LNCaP clone FGC (cell line): ENCODE measurements around the gene GALNT18.

Experiments used
- DNase-seq: peaks from one replicate; pipeline ENCODE4 v3.0.0-alpha.2; 2011; ENCODE audit warnings: low read depth
- H3K4me3 ChIP-seq: 2 replicates; pipeline ENCODE4 v1.5.1; 2011; ENCODE audit warnings: mild to moderate bottlenecking, low read depth, low read length, control low read depth
- TF ChIP-seq, protein P1 (sequence below): IDR thresholded peaks from 2 replicates; pipeline ENCODE4 v1.5.1; 2012; ENCODE audit warnings: mild to moderate bottlenecking; ENCODE audit not compliant: control insufficient read depth, insufficient read depth; ENCODE audit errors: extremely low read depth

The GALNT18 gene

DNA sequence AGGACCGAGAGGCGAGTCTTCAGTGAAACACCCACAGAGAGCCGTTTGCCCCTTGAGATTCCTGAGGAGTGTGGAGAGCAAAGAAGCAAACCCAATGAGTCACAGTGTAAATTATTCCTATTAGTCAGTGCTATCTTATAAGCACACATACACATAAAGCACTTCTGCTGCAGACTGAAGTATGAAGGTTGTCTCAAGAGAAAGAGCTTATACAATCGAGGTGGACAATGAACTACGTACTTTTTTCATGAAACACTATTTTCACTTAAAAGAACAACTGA, 37.3 kb downstream of the GALNT18 start:
- no peak for DNase-seq
- TF ChIP-seq, protein P1, sequence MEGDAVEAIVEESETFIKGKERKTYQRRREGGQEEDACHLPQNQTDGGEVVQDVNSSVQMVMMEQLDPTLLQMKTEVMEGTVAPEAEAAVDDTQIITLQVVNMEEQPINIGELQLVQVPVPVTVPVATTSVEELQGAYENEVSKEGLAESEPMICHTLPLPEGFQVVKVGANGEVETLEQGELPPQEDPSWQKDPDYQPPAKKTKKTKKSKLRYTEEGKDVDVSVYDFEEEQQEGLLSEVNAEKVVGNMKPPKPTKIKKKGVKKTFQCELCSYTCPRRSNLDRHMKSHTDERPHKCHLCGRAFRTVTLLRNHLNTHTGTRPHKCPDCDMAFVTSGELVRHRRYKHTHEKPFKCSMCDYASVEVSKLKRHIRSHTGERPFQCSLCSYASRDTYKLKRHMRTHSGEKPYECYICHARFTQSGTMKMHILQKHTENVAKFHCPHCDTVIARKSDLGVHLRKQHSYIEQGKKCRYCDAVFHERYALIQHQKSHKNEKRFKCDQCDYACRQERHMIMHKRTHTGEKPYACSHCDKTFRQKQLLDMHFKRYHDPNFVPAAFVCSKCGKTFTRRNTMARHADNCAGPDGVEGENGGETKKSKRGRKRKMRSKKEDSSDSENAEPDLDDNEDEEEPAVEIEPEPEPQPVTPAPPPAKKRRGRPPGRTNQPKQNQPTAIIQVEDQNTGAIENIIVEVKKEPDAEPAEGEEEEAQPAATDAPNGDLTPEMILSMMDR = no peak
- H3K4me3 ChIP-seq = no peak overlapping the region

DNA sequence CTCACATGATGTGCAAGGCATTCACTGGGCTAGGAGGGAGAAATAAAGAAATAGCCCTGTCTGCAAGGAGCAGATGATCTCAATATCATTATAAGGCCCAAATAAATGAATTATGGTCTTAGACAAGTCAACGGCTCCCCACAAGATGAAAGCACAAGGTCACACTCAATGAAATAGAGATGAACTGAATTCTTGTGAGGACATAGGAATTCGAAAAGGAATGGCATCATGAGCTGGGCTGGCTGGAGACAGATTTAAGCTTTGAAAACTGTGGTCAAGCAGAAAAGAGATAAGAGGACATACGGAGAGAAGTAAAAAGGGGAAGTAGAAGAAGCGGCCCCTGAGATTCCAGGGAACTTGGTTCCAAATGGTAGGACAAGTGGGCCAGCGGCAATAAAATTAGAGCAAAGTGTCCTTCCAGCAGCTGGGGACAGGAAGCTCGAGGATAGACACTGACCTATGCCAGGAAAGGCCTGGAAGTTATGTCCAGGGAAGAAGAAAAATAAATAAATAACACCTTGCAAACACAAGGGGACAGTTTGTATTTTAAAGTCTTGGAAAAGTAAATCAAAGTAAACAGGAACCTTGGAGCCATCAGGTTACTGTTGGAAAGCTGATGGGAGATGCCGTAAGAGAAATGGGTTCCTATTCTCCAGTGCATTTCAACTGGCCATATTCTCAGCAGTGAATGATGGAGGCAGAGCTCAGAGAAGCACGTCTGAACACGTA, 37.8 kb downstream of the GALNT18 start:
- DNase-seq = peak; percentile 88
- TF ChIP-seq, protein P1 = no peak
- H3K4me3 ChIP-seq = no peak overlapping the region

DNA sequence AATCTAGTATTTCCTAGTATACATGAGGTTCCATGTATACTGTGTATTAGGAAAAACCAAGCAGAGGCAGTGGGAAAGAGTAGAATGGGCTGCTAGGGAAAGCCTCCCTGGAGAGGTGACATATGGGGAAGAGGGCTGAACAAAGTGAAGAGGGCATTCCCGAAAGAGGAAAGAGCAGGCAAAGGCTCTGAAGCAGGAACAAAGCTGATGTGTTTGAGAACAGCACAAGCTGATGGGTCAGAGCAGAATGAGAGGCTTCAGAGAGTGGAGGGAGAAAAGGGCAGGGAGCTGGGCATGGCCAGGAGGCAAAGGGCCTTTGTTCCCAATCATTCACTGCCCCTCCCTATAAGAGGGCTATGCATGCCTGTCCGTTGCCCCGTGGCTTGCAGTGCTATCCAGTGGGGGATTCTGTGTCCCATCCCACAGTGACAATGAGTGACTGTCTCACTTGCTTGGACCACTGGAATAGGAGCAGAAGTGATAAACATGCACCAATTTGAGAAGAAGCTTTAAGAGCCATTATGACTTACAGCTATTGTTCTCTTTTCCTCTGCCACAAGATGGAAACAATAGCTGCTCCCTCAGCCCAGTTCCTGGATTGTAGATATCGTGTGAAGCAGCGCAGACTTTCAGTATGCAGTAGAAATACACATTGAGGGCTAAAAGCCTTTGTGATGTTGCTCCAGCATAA, 39.6 kb downstream of the GALNT18 start:
- H3K4me3 ChIP-seq = no peak overlapping the region
- TF ChIP-seq, protein P1 = no peak
- no peak for DNase-seq

DNA sequence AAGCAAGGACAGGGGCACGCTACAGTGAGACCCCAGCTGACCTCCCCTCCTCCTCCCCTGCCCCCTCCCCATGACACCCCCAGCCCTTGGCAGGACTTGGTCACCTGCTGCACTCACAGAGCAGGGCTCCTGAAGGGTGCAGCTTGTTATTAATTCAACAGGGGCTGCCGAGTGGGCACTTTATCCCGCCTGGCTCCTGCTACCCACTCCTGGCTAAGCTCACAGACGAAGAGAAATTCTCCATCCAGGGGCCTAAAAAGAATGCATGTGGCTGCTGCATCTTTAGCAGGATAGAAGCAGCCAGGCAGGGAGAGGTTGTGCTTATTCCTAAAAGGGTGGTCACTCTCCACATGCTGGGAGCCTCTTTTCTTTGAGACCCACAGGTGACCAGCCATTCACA, 40.3 kb downstream of the GALNT18 start:
- TF ChIP-seq, protein P1 = no peak
- no peak for DNase-seq
- H3K4me3 ChIP-seq = no peak overlapping the region

DNA sequence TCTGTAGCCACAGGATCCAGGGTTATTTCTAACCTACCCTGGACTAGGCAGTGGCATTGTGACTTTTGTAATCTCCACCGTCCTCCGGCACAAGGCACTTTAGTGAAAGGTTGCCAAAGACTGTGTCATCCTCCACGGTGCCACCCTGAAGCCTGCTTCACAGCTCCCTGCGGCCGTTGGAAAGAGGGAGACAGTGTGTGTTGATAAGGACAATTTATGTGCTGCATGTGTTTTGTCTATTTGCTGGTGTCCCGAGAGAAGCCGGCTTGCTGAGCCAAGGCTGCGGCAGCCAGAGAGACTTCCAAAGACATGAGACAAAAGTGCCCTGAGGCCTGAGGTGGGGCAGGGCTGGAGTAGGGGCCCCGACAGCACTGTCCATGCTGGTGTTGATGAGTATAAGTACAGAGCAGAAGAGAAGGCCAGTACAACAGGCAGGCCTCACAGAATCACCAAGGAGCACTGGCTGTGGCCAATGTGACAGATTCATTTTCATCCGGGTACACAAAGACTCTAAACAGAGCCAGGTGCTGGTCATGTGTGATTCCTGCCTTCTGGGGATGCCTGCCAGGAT, 40.9 kb downstream of the GALNT18 start:
- DNase-seq = no peak
- TF ChIP-seq, protein P1 = no peak

DNA sequence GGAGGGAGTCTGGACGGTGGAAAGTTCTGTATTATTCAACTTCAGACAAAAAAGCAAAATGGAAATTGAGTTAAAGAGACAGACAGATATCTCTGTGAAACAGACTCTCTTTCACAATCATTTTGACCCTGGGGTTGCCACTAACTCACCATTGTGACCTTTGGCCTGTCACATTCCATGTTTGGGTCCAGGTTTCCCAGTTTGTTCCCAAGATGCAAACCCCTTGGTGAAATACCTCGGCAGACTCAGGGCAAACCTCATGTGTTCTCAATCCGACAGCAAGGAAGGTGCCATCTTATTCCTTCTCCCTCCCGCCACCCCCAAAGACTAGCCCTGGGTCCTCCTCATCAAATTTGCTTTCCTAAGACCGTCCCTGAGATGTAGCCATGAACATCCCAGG, 41.8 kb downstream of the GALNT18 start:
- no peak for DNase-seq
- no peak overlapping the region for H3K4me3 ChIP-seq
- TF ChIP-seq, protein P1 = no peak

More for the DNA sequence above, 40.9 kb downstream of the GALNT18 start:
- no peak overlapping the region for H3K4me3 ChIP-seq
